NAMALWA (cell line): ENCODE data around the gene IGFBP1.
A peak's percentile ranks its signal among the peaks of the same experiment; 100 is the strongest.
"Not testable (repeated sequence)": the region's sequence is repeated elsewhere in the genome, so short reads cannot be mapped to it uniquely, and the experiment has no call there.

Experiments used
- DNase-seq: peaks from one replicate; pipeline ENCODE4 v3.0.0-alpha.2; 2015; ENCODE audit warnings: low spot score

IGFBP1 gene

GRCh38 chr7:45888185-45888992 lies at the start of gene IGFBP1:
Gene IGFBP1, plus strand, starts transcription at chr7:45888488. Its CDS starts 165 bp downstream, at chr7:45888653.
- no peak for DNase-seq

DNA sequence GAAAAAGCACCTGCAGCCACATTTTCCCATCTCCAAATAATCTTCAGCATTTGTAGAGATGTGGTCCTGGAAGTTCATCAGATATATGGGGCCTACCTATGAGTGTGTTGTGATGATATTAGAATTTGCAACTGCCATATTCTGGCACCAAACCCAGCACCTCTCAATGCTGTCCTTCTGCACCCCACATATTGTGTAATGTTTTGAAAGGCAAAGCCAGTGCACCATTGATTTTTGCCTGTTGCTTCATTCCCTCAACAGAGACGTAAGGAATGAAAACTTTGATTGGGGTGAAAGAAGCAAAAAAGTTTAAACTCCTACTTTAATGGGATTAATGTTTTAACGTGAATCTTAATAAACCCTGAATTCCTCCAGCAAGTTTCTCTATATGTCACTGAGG lies 49.4 kb upstream of the IGFBP1 start:
- not testable (repeated sequence) for DNase-seq

DNA sequence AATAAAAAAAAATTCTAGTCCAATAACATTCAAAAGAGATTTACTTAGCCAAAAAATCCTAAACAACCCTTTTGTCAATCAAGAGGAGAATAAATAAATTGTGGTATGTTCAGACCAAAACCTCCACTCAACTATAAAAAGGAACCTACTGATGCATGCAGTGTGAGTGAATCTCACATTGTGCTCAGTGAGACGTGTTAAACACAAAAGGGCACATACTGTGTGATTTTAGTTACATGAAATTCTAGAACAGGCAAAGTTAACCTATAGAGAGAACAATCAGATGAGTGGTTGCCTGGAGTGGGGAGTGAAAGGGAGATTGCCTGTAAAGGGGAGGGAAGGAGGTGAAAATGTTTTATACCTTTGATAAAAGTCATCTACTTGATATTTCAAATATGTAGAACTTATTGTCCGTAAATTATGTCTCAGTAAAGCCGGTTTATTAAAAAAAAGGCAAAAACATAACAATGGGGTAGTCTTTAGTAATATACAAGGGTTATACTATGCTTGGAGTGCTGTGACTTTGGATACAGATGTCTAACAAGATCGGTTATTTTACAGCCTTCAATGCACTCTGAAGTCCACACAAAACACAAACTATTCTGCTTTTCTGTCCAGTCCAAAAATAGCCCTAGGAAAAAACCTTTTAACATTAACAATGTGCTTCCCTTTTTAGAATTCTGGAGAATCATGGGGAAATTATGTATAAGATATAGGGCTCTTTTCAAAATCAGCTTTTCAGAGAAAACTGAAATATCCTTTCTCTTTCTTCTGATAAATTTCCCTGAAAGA lies 46.2 kb upstream of the IGFBP1 start:
- DNase-seq: not testable (repeated sequence)

- DNase-seq: not testable (repeated sequence)
These were observed 41.8 kb upstream of the IGFBP1 start for GRCh38 chr7:45846536-45846935.

DNA sequence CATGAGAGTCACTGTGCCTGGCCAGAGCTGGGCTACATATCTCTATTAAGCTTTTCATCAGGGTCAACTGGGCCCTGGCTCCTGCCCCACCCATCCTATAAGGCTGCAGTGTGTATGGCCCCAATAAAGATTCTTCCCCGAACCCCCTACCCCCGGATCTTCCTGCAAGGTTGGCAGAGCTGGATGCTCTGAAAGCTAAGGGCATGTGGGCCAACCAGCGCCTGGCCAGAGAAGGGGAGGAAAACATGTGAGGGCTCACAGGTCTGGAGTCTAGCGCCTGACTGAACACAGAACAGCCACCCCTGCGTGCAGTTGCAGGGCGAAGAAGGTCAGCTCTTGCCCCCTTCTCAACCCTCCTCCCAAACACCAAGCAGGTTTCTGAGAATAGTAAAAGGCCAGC lies 39.6 kb upstream of the IGFBP1 start:
- not testable (repeated sequence) for DNase-seq

GRCh38 chr7:45852984-45853383 lies 35.3 kb upstream of the IGFBP1 start:
- DNase-seq: not testable (repeated sequence)

GRCh38 chr7:45853491-45853890 lies 34.8 kb upstream of the IGFBP1 start:
- not testable (repeated sequence) for DNase-seq

DNA sequence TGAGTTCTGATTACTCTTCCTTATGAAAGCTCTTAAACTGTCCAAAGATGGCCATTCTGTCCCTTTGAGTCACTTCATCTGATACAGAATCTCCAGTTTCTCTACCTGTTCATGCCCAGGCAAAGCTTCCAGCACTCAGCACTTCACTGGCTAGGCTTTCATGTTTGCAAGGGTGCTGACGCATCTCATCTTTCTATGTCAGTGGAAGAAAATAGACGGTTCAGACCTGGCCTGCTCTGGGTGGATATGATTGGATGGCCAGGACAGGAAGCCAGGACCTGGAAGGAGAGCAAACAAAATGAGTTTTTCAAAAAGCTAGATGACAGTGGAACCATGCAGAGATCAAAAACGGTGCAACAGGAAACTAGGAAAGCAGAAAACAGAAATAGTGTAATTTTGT lies 32.6 kb upstream of the IGFBP1 start:
- DNase-seq: not testable (repeated sequence)

- DNase-seq: not testable (repeated sequence)
These were observed 31.4 kb upstream of the IGFBP1 start for GRCh38 chr7:45856888-45857287.

DNA sequence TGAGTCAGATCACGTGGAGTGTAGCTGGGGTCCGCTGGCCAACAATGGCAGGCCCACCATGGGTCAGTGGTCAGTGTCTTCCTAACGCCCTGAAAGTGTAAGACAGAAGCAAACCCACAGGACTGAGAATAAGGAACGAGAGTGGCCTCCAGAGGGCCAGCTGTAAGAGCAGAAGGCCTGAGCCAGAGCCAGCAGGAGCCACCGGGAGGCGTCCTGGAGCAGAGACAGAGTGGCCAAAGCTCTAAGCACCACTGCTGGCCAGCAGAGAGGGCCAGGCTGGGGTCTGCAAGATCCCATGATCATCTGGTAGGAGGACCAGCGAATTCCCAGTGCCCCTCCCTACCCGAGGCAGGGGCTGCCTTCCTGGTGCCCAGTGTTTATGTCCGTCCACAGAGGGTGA lies 24.6 kb upstream of the IGFBP1 start:
- DNase-seq: no peak

- DNase-seq: no peak
These were observed 22.5 kb upstream of the IGFBP1 start for GRCh38 chr7:45865594-45866410.

GRCh38 chr7:45867471-45867870 lies 20.8 kb upstream of the IGFBP1 start:
- DNase-seq: no peak

DNA sequence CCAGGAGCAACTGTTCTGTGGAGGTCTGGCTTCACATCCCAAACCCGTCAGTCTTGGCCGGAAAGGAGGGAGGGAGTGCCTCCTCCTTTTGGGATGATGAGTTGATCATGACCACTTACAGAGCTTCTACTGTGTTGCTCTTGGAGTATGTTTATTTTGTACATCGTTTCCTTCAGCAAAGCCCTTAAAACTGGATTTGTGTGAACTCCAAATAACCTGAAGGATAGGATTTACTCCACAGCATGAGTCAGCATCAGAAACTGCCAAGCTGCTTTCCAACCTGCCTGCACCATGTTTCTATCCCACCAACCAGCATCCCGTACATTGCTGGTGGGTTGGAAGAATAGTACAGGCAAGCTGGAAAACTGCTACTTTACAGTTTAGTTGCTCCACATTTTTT lies 18.9 kb upstream of the IGFBP1 start:
- DNase-seq: no peak

DNA sequence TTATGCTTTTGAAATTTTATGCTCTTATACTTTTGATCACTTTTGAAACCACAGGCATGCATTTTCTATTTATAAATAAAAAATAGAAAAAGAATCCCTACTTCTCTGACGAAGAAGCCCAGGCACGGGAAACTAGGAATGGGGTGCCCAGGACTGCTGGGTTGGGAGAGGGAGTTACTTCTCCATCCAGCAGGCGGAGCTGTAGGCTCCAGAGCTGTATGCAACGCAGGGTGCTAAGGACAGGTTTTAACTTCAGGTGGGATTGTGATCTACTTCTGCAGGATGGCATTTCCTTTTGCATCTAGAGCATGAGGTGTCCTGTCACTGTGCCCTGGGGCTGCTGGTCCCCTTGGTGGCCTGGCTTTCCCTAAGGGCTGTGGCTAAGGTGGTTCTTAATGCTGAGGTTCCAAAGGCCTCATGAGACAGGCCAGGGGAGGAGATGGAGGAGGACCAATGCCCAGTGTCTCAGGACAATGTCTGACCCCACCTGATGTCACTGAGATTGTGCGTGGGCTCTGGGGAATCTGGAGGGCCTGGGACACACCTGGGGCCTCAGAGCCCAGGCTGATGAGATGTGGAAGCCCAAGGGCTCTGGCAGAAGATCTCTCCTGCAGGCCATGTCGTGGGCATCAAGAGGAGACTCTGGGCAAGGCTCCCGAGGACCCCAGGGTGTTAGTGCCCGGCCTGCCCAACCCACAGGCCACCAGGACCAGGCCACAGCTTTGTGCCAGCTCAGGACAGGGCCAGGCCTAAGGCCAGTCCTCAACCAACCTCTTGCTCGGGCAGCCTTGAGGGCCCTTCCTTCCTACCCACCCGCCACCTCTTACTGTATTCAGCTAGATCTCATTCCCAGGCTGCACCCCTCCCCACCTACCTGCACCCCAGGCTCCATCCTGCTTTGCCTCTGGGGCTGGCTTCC lies 15.9 kb upstream of the IGFBP1 start:
- DNase-seq: peak; percentile 17

GRCh38 chr7:45873035-45873354 lies 15.3 kb upstream of the IGFBP1 start, which contains the start of gene CCDC201:
Gene CCDC201, minus strand, starts transcription at chr7:45873082. Its CDS starts 75 bp downstream, at chr7:45873007.
- no peak for DNase-seq

GRCh38 chr7:45873355-45873754 lies 14.9 kb upstream of the IGFBP1 start:
- no peak for DNase-seq

- no peak for DNase-seq
These were observed 13.7 kb upstream of the IGFBP1 start for GRCh38 chr7:45874408-45875131.

GRCh38 chr7:45876519-45876918 lies 11.8 kb upstream of the IGFBP1 start:
- DNase-seq: no peak

DNA sequence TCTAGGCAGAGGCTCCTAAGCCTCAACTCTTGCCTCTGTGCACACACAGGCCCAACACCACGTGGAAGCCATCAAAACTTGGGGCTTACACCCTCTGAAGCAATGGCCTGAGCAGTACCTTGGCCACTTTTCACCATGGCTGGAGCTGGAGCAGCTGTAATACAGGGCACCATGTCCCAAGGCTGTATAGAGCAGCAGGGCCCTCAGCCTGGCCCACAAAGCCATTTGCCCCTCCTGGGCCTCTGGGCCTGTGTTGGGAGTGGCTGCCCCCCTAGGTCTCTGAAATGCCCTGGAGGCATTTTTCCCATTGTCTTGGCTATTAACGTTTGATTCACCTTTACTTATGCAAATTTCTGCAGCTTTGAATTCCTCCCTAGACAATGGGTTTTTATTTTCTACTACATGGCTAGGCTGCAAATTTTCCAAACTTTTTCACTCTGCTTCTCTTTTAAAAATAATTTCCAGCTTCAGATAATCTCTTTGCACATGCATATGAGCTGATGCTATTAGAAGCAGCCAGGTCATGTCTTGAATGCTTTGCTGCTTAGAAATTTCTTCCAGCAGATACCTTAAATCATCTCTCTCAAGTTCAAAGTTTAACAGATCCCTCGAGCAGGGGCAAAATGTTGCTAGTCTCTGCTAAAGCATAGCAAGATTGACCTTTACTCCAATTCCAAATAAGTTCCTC lies 9.7 kb upstream of the IGFBP1 start:
- DNase-seq: no peak

DNA sequence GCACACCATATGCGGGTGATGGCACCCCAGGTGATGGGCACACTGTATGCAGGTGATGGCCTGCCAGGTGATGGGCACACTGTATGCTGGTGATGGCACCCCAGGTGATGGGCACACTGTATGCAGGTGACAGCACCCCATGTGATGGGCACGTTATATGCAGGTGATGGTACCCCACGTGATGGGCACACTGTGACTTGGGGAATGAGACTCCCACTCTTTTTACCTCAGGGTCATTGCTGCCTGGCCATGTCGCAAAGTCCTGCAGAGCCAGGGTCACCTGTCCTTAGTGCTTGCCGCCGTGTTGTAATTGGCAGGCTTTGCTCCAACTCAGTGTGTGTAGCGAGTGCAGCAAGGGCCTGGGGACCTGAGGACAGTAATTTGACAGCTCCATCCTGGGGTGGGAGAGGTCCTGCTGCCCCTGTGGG lies 7.8 kb upstream of the IGFBP1 start:
- DNase-seq: no peak
